ENCODE data around the gene ZFP36L2. TPM values are rescaled to one million over a fixed set of nuclear protein-coding genes. Genes with fewer than 3 reads are reported as not detected.

The ZFP36L2 gene
- total RNA-seq, 4 donors from 2014 or later, result 50.9 to 83.2 (median 73.4) TPM

GRCh38 chr2:43259512-43259911, 33.1 kb upstream of the ZFP36L2 start:
- Histone ChIP-seq H3K27me3 (no peaks in the 10 kb centered on the region), H3K27ac (no peak overlapping the region), H3K4me1 (peaks cover 0 to 61% (median 8%) of the 10 kb centered on the region in 3 donors), H3K36me3 (peaks cover 0 to 3% of the 10 kb centered on the region in 2 donors), H3K9me3 (no peaks in the 10 kb centered on the region), H3K4me3 (no peak overlapping the region)
- ATAC-seq, result no peak
- 83 to 92% methylated on average over 1 of the region's 1 CpG for WGBS, 2 donors (ENCODE audit: low coverage in 1 of 2)
- TF ChIP-seq CTCF (IDR thresholded peaks at IDR 0.05) (no peak), EP300 (IDR thresholded peaks at IDR 0.05) (no peak), POLR2A (IDR thresholded peaks at IDR 0.05) (no peak), POLR2AphosphoS5 (IDR thresholded peaks at IDR 0.05) (no peak)

GRCh38 chr2:43258547-43259156, 32.2 kb upstream of the ZFP36L2 start:
- 48 to 80% methylated on average over 2 of the region's 2 CpGs for WGBS, 2 donors (ENCODE audit: low coverage in 1 of 2)
- Histone ChIP-seq H3K27me3 (no peaks in the 10 kb centered on the region), H3K4me3 (no peak overlapping the region), H3K9me3 (no peaks in the 10 kb centered on the region), H3K27ac (no peak overlapping the region), H3K36me3 (peaks cover 0 to 3% of the 10 kb centered on the region in 2 donors), H3K4me1 (peaks cover 0 to 54% (median 7%) of the 10 kb centered on the region in 3 donors)
- TF ChIP-seq CTCF (IDR thresholded peaks at IDR 0.05), result no peak
- no peak for TF ChIP-seq EP300 (IDR thresholded peaks at IDR 0.05)
- TF ChIP-seq POLR2AphosphoS5 (IDR thresholded peaks at IDR 0.05), result no peak
- TF ChIP-seq POLR2A (IDR thresholded peaks at IDR 0.05), result no peak
- ATAC-seq, result no peak

GRCh38 chr2:43255296-43255910, 29.0 kb upstream of the ZFP36L2 start:
- Histone ChIP-seq H3K9me3 (no peaks in the 10 kb centered on the region), H3K4me1 (peaks cover 3 to 58% (median 12%) of the 10 kb centered on the region in 3 donors), H3K36me3 (peaks cover 0 to 3% of the 10 kb centered on the region in 2 donors), H3K27me3 (no peaks in the 10 kb centered on the region), H3K27ac (peak overlapping the region in 3 of 4 donors; percentile 39 to 66 (median 48)), H3K4me3 (no peak overlapping the region)
- TF ChIP-seq POLR2AphosphoS5 (IDR thresholded peaks at IDR 0.05) (no peak), POLR2A (IDR thresholded peaks at IDR 0.05) (no peak), EP300 (IDR thresholded peaks at IDR 0.05) (no peak), CTCF (IDR thresholded peaks at IDR 0.05) (no peak)
- WGBS, 2 donors (ENCODE audit: low coverage in 1 of 2), result 60% methylated on average over 8 of the region's 8 CpGs; no CpG with 5 or more reads in 1 of the 2 donors
- ATAC-seq, result no peak

GRCh38 chr2:43254331-43254730, 27.9 kb upstream of the ZFP36L2 start:
- H3K27ac ChIP-seq, result peak overlapping the region in 2 of 4 donors; percentile 13 to 66
- no peak overlapping the region for H3K4me3 ChIP-seq
- no peaks in the 10 kb centered on the region for H3K9me3 ChIP-seq
- H3K4me1 ChIP-seq, result peaks cover 3 to 58% (median 12%) of the 10 kb centered on the region in 3 donors
- H3K27me3 ChIP-seq, result no peaks in the 10 kb centered on the region
- 93 to 94% methylated on average over 5 of the region's 5 CpGs for WGBS, 2 donors (ENCODE audit: low coverage in 1 of 2)
- peaks cover 0 to 3% of the 10 kb centered on the region in 2 donors for H3K36me3 ChIP-seq
- no peak for ATAC-seq
- TF ChIP-seq EP300 (IDR thresholded peaks at IDR 0.05) (no peak), POLR2A (IDR thresholded peaks at IDR 0.05) (no peak), CTCF (IDR thresholded peaks at IDR 0.05) (no peak), POLR2AphosphoS5 (IDR thresholded peaks at IDR 0.05) (no peak)

All from gastroesophageal sphincter (tissue), 4 donors.